Measurements from ENCODE around the gene NTSR2.

DNA sequence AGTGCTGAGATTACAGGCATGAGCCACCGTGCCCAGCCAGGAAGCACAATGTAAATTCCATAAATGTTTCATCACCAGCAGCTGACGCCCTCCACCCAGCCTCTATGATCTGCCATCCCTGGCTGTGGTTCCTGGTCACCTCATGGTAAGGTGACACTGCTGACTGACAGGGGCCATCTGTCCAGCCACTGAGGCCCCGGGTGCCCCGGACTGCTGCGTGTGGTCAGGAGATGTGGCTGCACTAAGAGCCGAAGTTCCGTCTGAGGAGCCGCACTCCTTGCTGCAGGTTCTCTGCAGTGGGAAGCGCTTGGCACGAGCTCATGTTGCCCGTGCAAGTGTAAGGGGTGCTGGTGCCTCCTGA, 10.9 kb downstream of the NTSR2 start:
- TF ChIP-seq, protein P1, sequence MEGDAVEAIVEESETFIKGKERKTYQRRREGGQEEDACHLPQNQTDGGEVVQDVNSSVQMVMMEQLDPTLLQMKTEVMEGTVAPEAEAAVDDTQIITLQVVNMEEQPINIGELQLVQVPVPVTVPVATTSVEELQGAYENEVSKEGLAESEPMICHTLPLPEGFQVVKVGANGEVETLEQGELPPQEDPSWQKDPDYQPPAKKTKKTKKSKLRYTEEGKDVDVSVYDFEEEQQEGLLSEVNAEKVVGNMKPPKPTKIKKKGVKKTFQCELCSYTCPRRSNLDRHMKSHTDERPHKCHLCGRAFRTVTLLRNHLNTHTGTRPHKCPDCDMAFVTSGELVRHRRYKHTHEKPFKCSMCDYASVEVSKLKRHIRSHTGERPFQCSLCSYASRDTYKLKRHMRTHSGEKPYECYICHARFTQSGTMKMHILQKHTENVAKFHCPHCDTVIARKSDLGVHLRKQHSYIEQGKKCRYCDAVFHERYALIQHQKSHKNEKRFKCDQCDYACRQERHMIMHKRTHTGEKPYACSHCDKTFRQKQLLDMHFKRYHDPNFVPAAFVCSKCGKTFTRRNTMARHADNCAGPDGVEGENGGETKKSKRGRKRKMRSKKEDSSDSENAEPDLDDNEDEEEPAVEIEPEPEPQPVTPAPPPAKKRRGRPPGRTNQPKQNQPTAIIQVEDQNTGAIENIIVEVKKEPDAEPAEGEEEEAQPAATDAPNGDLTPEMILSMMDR (IDR thresholded peaks at IDR 0.05; ENCODE audit: low read depth, low read length, missing input control), result no peak
- TF ChIP-seq EGR1 (IDR thresholded peaks at IDR 0.05; ENCODE audit: low read depth in 2 of 2) (no peak), RAD21 (IDR thresholded peaks at IDR 0.05) (no peak)
